Activated CD4-positive, alpha-beta T cell treated with anti-CD3 and anti-CD28 coated beads, Interleukin-2, amount 50 U/mL, for 24 hours (primary cell): ENCODE measurements around the gene SLMAP.

Source experiments
- DNase-seq, 2 donors: peaks; one replicate each; pipeline ENCODE4 v3.0.0-alpha.2; 2020; ENCODE audit warnings: low read depth in 1 of 2, low spot score in 1 of 2

The SLMAP gene

DNA sequence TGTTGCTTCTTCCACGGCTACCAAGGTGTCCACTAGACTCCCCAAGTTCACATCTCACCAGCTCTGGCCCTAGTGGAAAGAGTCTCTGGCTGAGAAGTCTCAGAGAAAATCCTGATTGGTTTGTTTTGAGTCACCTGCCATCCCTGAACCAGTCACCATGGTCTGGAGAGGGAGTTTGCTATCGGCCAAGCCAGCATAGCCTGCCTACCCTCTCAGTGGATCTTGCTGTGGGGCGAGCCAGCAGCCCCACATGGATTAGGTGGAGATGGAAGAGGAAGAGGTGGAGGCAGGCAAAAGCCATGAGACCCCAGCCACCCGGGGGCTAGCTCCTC lies 204.0 kb downstream of the SLMAP start:
- DNase-seq = no peak

DNA sequence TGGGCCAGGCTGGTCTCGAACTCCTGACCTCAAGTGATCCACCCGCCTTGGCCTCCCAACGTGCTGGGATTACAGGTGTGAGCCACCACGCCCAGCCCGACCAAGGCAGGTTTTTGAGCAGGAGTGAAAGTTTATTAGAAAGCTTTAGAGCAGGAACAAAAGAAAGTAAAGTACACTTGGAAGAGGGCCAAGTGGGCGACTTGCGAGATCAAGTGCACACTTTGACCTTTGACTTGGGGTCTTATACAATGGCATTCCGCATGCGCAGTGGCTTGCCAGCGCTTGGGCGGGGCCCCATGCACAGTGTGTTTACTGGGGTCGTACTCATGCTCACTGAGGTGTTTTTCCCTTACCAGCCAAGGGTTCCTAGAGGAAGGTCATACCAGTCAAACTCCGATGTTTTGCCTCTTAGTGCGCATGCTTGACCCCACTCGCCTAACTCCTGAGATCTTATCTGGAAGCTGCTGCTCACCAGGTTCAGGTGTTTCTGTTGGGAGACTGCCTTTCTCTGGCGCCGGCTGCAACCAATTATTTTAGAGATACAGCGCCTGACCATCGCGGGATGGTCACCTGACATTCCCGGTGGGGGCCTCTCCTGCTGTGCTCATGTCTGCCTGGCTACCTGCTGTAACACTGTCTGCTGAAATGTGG lies 205.2 kb downstream of the SLMAP start:
- DNase-seq = no peak

DNA sequence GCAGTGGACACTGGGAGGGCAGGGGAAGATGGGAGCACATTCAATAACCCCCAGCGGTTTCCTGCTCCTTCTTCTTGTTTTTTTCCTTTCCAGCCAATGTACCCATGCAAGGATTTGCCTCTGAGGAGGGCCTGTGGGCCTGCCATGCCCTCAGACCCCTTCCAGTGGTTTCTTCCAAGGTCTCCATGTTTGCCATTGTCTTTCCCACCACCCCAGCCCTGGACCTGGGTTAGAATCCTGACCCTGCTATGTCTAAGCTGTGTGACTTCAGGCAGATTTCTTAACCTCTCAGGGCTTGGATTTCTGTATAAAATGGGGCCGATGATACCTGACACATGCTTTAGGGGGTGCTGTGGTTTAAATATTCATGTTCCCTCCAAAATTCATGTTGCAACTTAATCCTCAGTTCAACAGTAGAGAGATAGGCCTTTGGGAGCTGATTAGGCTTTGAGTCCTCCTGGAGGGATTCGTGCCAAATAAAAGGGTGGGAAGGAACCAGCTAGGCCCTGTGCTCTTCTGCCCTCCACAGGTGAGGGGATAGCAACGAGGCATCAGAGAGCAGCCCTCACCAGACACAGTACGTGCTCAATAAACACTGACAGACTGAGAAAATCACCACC lies 205.8 kb downstream of the SLMAP start:
- DNase-seq = no peak

DNA sequence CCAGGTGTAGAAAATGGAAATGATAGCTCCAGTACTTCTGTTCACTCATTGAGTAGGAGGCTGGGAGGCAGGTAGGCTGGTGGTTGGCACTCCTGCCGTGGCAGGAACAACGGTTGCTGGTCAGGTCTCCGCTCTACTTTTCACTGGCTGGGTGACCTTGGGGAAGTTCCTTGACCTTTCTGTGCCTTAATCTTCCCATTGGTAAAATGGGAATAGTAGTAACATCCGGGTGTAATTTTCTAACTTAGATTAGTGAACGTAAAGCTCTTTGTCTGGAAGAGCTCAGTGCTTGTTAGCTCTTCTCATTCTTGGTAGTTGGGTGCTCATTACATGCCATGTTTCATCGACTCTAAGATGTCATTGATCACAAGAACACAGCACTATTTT lies 206.3 kb downstream of the SLMAP start:
- no peak for DNase-seq

DNA sequence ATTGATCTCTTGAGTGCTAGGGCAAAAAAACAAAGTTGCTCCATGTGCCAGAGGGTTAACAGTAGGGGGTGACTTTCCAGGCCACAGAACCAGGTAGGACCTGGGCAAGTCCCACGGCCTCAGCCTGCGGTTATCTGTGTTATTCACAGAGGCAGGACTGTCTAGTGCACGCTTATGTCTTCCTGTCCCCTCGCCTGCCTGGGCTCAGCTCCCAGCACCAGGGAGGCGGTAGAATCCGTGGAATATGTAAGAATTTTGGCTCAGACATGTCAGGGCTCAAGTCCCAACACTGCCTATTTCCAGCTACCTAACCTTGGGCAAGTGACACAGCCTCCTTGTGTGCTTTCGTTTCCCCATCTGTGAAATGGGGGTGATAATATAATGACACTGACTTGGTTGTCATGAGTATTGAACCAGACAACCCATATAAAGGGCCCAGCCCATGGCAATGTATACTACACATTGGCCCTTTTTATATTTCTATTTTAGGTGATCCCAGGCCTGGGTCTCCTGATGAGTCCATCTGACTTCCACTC lies 207.8 kb downstream of the SLMAP start:
- no peak for DNase-seq

DNA sequence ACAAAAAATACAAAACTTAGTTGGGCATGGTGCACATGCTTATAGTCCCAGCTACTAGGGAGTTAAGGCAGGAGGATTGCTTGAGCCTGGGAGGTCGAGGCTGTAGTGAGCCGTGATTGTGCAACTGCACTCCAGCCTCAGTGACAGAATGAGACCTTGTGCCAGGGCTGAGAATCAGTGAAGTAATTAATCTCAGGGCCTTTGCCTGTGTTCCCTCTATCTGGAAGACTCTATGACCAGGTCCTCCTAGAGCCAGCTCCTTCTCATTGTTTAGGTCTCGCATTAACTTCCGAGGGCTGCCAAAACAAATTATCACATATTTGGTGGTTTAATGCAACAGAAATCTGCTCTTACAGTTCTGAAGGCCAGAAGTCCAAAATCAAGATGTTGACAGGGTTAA lies 210.7 kb downstream of the SLMAP start:
- DNase-seq = no peak

DNA sequence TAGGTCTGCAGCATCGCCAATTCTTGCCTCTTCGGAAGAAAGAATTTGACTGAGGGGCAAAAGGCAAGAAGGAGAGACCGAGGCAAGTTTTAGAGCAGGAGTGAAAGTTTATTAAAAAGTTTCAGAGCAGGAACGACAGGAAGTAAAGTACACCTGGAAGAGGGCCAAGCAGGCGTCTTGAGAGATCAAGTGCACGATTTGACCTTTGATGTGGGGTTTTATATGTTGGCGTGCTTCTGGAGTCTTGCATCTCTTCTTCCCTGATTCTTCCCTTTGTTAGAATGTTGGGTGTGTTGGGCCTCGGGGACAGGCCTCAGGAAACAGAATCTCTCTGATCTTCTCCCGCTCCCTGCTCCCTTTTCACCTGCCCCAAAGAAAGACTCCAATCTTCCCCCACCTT lies 211.5 kb downstream of the SLMAP start:
- no peak for DNase-seq

DNA sequence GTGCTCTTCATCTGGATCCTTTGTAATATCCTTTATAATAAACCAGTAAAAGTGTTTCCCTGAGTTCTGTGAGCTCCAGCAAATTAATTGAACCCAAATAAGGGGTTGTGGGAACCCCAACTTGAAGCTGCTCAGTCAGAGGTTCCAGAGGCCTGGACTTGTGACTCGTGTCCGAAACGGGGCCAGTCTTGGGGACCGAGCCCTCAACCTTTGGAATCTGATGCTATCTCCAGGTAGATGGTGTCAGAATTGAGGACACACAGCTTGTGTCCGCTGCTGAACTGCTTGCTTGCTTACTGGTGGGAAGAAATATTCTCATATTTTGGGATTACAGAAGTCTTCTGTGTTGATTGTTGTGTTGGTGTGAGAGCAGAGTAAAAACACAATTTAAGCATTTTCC lies 212.4 kb downstream of the SLMAP start:
- DNase-seq = no peak

DNA sequence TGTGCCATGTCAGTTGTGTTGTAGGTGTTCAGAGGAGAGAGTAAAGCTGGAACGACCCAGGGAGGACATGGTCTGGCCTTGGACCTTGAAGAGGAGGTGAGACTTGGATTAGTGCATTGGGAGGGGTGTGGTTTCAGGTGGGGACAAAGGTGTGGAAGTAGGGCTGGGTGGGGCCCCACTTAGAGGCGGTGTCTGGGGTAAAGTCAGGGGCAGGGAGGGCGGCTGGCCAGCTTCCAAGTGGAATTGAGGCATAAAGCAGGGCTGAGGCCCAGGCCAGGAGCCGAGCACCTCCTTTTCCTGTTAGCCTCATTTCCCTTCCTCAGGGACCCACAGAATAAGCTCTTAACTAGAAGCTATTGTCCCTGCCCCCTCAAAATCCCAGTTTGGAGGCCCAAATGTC lies 215.9 kb downstream of the SLMAP start:
- DNase-seq = no peak

DNA sequence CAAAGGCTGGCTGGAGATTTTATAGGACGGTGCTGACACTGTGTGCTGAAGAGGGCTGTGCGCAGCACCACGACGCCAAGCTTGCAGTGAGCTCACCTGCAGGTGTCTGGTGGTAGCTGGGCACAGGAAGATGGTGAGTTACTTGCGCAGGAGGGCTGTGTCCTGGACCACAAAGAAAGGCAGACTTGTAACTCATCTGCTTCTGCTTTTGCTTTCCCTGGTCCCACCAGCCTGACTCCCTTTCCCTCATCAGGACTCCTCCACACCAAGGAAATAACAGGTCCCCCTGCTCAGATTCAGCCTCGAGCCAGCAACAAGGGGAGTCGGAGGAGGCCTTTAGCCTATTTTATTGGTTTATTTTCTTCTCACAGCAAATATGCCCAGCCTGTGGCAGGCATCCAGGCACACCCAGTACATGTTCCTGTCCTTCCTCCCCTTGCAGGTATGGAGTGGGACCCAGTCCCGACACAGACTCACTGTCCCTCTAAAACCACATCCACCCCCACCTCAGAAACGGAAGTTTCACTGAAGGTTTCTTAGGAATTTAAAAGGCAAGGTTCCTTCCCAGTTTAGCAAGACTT lies 216.5 kb downstream of the SLMAP start:
- no peak for DNase-seq

DNA sequence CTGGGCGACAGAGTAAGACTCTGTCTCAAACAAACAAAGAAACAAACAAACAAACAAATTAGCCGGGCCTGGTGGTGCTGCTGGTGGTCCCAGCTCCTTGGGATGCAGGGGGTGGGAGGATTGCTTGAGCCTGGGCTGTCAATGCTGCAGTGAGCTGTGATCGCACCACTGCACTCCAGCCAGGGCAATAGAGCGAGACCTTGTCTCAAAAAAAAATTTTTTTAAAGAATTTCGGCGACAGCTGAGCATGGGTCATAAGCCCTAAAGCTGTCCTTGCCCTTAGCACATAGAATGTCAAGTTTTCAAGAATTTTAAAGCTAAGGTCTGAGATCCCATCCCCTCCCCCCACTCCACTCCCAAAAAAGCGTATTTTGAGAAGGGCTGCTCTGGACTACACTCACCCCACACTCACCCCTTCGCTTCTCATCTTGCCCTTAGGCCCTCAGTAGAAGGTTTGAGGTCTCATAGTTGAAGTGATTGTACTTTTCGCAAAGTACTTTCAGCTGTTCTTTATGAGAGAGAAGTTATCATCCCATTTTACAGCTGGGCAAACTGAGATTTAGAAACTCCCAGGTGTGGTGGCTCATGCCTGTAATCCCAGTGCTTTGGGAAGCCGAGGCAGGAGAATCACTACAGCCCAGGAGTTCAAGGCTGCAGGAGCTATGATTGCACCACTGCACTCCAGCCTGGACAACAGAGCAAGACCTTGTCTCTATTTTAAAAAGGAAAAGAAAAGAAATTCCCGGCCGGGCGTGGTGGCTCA lies 217.8 kb downstream of the SLMAP start:
- DNase-seq = no peak

DNA sequence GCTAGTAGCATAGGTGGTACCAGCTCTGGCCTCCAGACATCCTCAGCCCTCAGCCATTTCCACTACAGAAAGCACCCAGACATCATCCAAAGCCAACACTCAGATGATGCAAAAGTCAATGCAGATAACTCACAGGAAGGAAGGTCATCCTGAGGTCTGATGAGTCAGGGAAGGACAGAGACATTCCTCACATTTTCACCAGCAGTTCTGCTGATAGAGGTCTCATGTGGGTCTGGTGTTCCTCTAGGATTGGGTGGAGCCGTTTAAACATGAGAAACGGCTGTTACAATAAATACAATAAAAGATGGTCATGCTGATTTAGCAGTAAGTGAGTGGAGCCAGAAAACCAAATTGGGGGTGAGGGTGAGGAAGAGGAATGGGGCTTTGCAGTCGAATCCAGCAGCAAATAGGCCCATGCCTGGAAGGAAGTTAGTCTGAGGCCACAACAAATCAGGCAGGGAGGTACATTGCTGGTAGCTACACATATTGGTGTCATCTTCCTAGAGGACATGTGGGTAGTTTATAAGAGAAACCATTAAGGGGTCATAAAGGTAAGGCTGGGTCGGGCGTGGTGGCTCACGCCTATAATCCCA lies 218.8 kb downstream of the SLMAP start:
- no peak for DNase-seq

DNA sequence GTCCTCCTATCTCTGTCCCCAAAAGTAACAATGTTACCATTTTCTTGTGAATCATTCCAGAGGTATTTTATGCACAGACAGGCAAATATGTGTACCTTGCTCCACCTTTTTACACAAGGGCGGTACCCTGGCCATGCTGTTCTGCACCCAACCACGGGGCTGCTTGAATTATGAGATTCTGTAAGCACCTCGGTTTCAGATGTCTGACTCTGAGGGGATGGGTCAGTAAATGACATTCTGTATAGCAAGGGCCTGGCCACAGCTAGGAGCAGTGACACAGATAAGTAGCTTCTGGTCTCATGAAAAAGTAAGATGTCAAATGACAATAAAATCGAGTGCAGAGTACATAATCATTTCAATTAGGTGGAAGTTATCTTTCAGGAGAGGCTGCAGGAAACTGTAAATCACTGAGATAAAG lies 221.7 kb downstream of the SLMAP start:
- no peak for DNase-seq

DNA sequence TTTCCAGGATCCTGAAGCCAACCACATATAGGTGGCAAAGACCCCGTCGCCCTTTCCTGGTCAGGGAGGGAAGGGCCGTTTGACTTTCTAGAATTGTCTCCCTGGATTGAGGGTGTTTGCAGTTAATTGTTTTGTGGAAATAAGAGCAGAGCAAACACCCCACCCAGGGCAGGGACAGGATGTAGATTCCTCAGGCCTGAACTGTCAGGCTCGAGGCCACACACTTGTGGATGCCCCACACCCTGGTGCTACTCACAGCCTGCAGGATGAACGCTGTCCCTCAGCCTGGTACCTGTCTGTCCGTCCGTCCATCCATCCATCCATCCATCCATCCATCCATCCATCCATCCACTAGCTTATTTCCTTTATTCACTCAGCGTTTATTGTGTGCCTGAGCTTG lies 222.2 kb downstream of the SLMAP start:
- no peak for DNase-seq
